GM23338 (cell line): ENCODE measurements around the gene C2CD5. TPM values are rescaled to one million over a fixed set of nuclear protein-coding genes. Genes with fewer than 3 reads are reported as not detected.

Source experiments
- ATAC-seq: fragments of 200-7000 bp; cut with Tn5 transposase; 3 replicates; pipeline ENCODE4 v1.9.1; 2020
- DNase-seq: peaks from one replicate; pipeline ENCODE4 v3.0.0-alpha.2; 2015; ENCODE audit warnings: low spot score
- H2AFZ ChIP-seq: fragments of 200-600 bp; sonication (generic); 2 replicates; pipeline ENCODE4 v1.8.0; 2016; ENCODE audit warnings: antibody characterized with exemption, mild to moderate bottlenecking, moderate library complexity
- H3F3A ChIP-seq: fragments of 200-600 bp; sonication (generic); replicated peaks from 2 replicates; pipeline ENCODE4 v1.8.0; 2017; ENCODE audit warnings: antibody characterized with exemption, mixed run types, low read depth
- H3K27ac ChIP-seq: fragments of 200-600 bp; sonication (generic); 2 replicates; pipeline ENCODE4 v1.6.1; 2016; ENCODE audit warnings: low read depth
- H3K27me3 ChIP-seq: fragments of 200-600 bp; sonication (generic); 2 replicates; pipeline ENCODE4 v1.8.0; 2016; ENCODE audit warnings: mild to moderate bottlenecking, mixed run types, moderate library complexity; ENCODE audit not compliant: insufficient read depth
- H3K36me3 ChIP-seq: fragments of 200-600 bp; sonication (generic); 2 replicates; pipeline ENCODE4 v1.8.0; 2016; ENCODE audit warnings: mild to moderate bottlenecking; ENCODE audit not compliant: insufficient read depth
- H3K4me1 ChIP-seq: fragments of 200-600 bp; sonication (generic); 2 replicates; pipeline ENCODE4 v1.8.0; 2016; ENCODE audit warnings: mild to moderate bottlenecking, moderate library complexity; ENCODE audit not compliant: insufficient read depth
- H3K4me2 ChIP-seq: fragments of 200-600 bp; sonication (generic); 2 replicates; pipeline ENCODE4 v1.7.1; 2017; ENCODE audit warnings: mixed run types
- H3K4me3 ChIP-seq: fragments of 200-600 bp; sonication (generic); 2 replicates; pipeline ENCODE4 v1.6.1; 2016; ENCODE audit warnings: mixed run types
- H3K79me2 ChIP-seq: fragments of 200-600 bp; sonication (generic); replicated peaks from 2 replicates; pipeline ENCODE4 v1.8.0; 2017; ENCODE audit warnings: mild to moderate bottlenecking; ENCODE audit not compliant: insufficient read depth
- H3K9me2 ChIP-seq: fragments of 200-600 bp; sonication (generic); 2 replicates; pipeline ENCODE4 v1.8.0; 2017; ENCODE audit not compliant: insufficient read depth
- H4K20me1 ChIP-seq: fragments of 200-600 bp; sonication (generic); replicated peaks from 2 replicates; pipeline ENCODE4 v1.8.0; 2017; ENCODE audit warnings: mild to moderate bottlenecking; ENCODE audit not compliant: insufficient read depth
- H3K27ac Mint-ChIP-seq: 2 replicates; pipeline ENCODE4 v1.8.0; 2020; ENCODE audit warnings: inconsistent platforms, mild to moderate bottlenecking, moderate library complexity, mixed read lengths
- H3K27me3 Mint-ChIP-seq: 3 replicates; pipeline ENCODE4 v1.8.0; 2022; ENCODE audit warnings: low read depth, mild to moderate bottlenecking, moderate library complexity, mixed read lengths, inconsistent platforms; ENCODE audit not compliant: insufficient read depth, poor library complexity
- H3K36me3 Mint-ChIP-seq: 3 replicates; pipeline ENCODE4 v1.8.0; 2021; ENCODE audit warnings: low read depth, mild to moderate bottlenecking, inconsistent platforms, moderate library complexity, mixed read lengths
- H3K4me1 Mint-ChIP-seq: 3 replicates; pipeline ENCODE4 v1.8.0; 2020; ENCODE audit warnings: mild to moderate bottlenecking, inconsistent platforms, mixed read lengths
- H3K4me3 Mint-ChIP-seq: 3 replicates; pipeline ENCODE4 v1.8.0; 2021; ENCODE audit warnings: moderate library complexity, mild to moderate bottlenecking, inconsistent platforms, mixed read lengths
- H3K9me3 Mint-ChIP-seq: 3 replicates; pipeline ENCODE4 v1.8.0; 2020; ENCODE audit warnings: moderate library complexity, mild to moderate bottlenecking, inconsistent platforms, mixed read lengths
- CTCF ChIP-seq, 2 experiments: fragments of 200-600 bp in 1 of 2; sonication (generic) in 1 of 2; conservative IDR thresholded peaks; 2 replicates each; pipeline versions ENCODE4 v1.5.1 to v1.6.1; 2016 to 2017; ENCODE audit warnings: antibody characterized with exemption in 2 of 2, low read depth in 2 of 2, mild to moderate bottlenecking in 2 of 2, moderate library complexity in 1 of 2
- POLR2AphosphoS5 ChIP-seq: IDR thresholded peaks from 2 replicates; pipeline ENCODE4 v1.6.1; 2016; ENCODE audit warnings: antibody characterized with exemption, low read depth
- ZNF114 ChIP-seq: fragments of 250-450 bp; sonication (Bioruptor Pico); IDR thresholded peaks from 2 replicates; pipeline ENCODE4 v1.5.0; 2020; ENCODE audit warnings: mild to moderate bottlenecking, moderate library complexity
- ZNF331 ChIP-seq: fragments of 250-450 bp; sonication (Bioruptor Pico); IDR thresholded peaks from 2 replicates; pipeline ENCODE4 v1.5.0; 2020; ENCODE audit warnings: low read depth, mild to moderate bottlenecking, moderate library complexity
- polyA plus RNA-seq: library from polyadenylated mRNA; unstranded; fragments of >200 nt; fragmentation: Nextera tagmentation; extraction: Ambion mirVana; gene quantifications from 2 replicates; pipeline ENCODE4 v1.2.1, GENCODE V29; 2016
- total RNA-seq: library from RNA; depleted of rRNA; stranded (reverse); fragments of >200 nt; shearing (Covaris generic); gene quantifications from 2 replicates; pipeline ENCODE4 v1.2.3, GENCODE V29; 2014
- TF ChIP-seq, protein P1 (sequence below): fragments of 250-450 bp; sonication (Bioruptor Pico); IDR thresholded peaks from 2 replicates; pipeline ENCODE4 v1.5.0; 2020; ENCODE audit warnings: mild to moderate bottlenecking, moderate library complexity

Gene C2CD5
- total and polyA plus RNA-seq, 2 experiments from 2014 or later: 22.0 to 68.6 TPM

DNA sequence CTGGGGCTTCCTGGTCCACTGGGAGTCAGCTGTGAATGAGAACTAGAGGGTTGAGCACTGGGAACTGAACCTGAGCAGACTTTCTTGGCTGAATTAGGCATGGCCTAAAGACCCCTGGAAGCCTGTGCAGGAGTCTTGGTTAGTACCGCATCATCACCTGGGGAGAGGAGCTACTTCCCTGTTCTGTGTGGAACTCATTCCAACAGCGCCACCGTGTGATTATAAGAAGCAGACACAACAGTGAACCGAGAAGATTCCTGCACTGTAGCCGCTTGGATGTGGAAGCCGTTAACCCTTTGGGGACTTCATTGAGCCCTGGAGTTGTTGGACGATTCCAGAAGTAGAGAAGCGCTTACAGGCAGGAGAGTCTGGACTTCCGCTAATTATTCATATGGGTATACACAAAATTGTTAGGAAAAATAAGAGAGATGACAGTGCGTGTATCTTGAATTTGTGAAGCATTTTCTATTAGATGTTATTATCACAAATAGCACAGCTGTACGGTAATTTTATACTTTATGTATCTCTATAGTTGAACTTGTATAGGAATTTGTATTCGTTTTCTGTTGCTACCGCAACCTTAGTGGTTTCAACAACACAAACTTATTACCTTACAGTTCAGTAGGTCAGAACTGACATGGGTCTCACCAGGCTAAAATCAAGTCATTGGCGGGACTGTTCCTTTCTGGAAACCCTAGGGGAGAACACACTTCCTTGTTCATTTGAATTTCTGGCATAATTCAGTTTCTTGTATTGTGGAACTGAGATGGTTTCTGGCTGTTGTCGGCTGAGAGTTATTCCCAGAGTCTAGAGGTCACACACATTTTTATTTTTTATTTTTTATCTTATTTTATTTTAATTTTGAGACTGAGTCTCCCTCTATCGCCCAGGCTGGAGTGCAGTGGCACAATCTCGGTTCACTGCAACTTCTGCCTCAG, 100.7 kb downstream of the C2CD5 start:
- H3K27me3 Mint-ChIP-seq: no peaks in the 10 kb centered on the region

More for the DNA sequence above, 100.7 kb downstream of the C2CD5 start:
- no peaks in the 10 kb centered on the region for H3K79me2 ChIP-seq
- TF ChIP-seq ZNF114 (CRISPR knock-in tag) (no peak), POLR2AphosphoS5 (no peak), ZNF331 (no peak), CTCF (conservative IDR thresholded peaks at IDR 0.05; ENCODE audit: low read depth in 2 of 2) (peak; percentile 85 to 98)
- TF ChIP-seq, protein P1, sequence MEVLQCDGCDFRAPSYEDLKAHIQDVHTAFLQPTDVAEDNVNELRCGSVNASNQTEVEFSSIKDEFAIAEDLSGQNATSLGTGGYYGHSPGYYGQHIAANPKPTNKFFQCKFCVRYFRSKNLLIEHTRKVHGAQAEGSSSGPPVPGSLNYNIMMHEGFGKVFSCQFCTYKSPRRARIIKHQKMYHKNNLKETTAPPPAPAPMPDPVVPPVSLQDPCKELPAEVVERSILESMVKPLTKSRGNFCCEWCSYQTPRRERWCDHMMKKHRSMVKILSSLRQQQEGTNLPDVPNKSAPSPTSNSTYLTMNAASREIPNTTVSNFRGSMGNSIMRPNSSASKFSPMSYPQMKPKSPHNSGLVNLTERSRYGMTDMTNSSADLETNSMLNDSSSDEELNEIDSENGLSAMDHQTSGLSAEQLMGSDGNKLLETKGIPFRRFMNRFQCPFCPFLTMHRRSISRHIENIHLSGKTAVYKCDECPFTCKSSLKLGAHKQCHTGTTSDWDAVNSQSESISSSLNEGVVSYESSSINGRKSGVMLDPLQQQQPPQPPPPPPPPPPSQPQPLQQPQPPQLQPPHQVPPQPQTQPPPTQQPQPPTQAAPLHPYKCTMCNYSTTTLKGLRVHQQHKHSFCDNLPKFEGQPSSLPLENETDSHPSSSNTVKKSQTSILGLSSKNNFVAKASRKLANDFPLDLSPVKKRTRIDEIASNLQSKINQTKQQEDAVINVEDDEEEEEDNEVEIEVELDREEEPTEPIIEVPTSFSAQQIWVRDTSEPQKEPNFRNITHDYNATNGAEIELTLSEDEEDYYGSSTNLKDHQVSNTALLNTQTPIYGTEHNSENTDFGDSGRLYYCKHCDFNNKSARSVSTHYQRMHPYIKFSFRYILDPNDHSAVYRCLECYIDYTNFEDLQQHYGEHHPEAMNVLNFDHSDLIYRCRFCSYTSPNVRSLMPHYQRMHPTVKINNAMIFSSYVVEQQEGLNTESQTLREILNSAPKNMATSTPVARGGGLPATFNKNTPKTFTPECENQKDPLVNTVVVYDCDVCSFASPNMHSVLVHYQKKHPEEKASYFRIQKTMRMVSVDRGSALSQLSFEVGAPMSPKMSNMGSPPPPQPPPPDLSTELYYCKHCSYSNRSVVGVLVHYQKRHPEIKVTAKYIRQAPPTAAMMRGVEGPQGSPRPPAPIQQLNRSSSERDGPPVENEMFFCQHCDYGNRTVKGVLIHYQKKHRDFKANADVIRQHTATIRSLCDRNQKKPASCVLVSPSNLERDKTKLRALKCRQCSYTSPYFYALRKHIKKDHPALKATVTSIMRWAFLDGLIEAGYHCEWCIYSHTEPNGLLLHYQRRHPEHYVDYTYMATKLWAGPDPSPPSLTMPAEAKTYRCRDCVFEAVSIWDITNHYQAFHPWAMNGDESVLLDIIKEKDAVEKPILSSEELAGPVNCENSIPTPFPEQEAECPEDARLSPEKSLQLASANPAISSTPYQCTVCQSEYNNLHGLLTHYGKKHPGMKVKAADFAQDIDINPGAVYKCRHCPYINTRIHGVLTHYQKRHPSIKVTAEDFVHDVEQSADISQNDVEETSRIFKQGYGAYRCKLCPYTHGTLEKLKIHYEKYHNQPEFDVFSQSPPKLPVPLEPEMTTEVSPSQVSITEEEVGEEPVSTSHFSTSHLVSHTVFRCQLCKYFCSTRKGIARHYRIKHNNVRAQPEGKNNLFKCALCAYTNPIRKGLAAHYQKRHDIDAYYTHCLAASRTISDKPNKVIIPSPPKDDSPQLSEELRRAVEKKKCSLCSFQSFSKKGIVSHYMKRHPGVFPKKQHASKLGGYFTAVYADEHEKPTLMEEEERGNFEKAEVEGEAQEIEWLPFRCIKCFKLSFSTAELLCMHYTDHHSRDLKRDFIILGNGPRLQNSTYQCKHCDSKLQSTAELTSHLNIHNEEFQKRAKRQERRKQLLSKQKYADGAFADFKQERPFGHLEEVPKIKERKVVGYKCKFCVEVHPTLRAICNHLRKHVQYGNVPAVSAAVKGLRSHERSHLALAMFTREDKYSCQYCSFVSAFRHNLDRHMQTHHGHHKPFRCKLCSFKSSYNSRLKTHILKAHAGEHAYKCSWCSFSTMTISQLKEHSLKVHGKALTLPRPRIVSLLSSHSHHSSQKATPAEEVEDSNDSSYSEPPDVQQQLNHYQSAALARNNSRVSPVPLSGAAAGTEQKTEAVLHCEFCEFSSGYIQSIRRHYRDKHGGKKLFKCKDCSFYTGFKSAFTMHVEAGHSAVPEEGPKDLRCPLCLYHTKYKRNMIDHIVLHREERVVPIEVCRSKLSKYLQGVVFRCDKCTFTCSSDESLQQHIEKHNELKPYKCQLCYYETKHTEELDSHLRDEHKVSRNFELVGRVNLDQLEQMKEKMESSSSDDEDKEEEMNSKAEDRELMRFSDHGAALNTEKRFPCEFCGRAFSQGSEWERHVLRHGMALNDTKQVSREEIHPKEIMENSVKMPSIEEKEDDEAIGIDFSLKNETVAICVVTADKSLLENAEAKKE: 0 out of 2 replicates have a peak, but pooled peaks have one; percentile 5
- Mint-ChIP-seq H3K36me3 (no peaks in the 10 kb centered on the region), H3K9me3 (no peaks in the 10 kb centered on the region), H3K4me1 (peaks cover 9% of the 10 kb centered on the region), H3K27ac (no peak overlapping the region), H3K4me3 (no peak overlapping the region)
- no peak overlapping the region for H3K4me2 ChIP-seq
- peak; percentile 96 for DNase-seq
- H3K4me3 ChIP-seq: no peak overlapping the region
- H3K27me3 ChIP-seq: no peaks in the 10 kb centered on the region
- H2AFZ ChIP-seq: no peak overlapping the region
- H3K4me1 ChIP-seq: 0 out of 2 replicates have a peak, but pooled peaks cover 4% of the 10 kb centered on the region
- H3K36me3 ChIP-seq: no peaks in the 10 kb centered on the region
- H3F3A ChIP-seq: no peaks in the 10 kb centered on the region
- no peaks in the 10 kb centered on the region for H4K20me1 ChIP-seq
- H3K27ac ChIP-seq: no peak overlapping the region
- H3K9me2 ChIP-seq: no peaks in the 10 kb centered on the region
- peak; percentile 100 for ATAC-seq
